ENCODE measurements around the gene NSDHL. TPM values are rescaled to one million over a fixed set of nuclear protein-coding genes. Genes with fewer than 3 reads are reported as not detected.

The NSDHL gene
- total and polyA plus RNA-seq, 8 donors = 15.0 to 42.5 (median 18.3) TPM

DNA sequence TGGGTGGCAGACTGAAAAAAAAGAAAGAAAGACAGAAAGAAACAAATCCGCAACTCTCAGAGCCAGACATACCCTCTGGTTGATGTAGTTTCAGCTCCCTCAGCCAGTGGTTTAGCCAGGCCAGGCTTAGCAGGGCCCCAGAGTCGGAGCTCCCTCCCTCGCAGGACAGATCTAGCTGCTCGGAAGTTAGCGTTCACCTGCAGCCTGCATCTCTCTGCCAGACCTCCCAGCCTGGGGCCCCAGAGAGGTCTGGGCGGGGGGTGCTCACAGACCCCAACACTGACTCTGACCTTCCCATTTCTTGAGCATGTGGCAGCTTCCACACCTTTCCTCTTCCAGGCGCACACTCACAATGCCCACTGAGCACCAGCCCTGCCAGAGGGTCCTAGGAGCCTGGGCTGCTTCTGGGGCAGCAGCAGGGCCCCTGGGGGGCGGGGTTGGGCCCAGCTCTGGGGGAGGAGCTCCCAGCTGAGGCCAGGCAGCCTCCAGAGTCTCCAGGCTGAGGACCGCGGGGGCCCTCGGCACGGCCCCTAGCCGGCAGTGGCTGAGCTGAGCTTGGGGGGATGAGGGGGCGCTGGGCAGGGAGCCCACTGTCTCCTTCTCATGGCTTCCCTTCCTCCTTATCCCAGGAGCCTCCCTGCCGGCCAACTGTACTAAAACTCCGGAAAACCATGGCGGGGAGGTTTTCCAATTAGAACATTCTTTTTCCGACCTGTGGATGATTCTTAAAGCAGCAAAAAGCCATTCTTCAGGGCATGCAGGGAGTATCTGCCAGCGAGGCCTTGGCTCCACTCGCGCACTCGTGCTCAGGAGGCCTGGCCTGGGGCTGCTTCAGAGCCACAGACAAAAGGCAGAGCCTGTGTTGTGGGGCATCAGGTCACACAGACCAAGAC is 62.4 kb downstream of the NSDHL start:
- DNase-seq (no peak), ATAC-seq (no peak)
- peaks cover 0 to 14% of the 10 kb centered on the region in 2 donors for H3K27me3 ChIP-seq
- TF ChIP-seq, protein P1, sequence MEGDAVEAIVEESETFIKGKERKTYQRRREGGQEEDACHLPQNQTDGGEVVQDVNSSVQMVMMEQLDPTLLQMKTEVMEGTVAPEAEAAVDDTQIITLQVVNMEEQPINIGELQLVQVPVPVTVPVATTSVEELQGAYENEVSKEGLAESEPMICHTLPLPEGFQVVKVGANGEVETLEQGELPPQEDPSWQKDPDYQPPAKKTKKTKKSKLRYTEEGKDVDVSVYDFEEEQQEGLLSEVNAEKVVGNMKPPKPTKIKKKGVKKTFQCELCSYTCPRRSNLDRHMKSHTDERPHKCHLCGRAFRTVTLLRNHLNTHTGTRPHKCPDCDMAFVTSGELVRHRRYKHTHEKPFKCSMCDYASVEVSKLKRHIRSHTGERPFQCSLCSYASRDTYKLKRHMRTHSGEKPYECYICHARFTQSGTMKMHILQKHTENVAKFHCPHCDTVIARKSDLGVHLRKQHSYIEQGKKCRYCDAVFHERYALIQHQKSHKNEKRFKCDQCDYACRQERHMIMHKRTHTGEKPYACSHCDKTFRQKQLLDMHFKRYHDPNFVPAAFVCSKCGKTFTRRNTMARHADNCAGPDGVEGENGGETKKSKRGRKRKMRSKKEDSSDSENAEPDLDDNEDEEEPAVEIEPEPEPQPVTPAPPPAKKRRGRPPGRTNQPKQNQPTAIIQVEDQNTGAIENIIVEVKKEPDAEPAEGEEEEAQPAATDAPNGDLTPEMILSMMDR (IDR thresholded peaks at IDR 0.05) = no peak
- H3K4me3 ChIP-seq = no peak overlapping the region
- no peaks in the 10 kb centered on the region for H3K4me1 ChIP-seq
- intact Hi-C loops (cut with DNase I) = no loop called here
- no peak overlapping the region for H3K27ac ChIP-seq
- no peaks in the 10 kb centered on the region for H3K9me3 ChIP-seq
- H3K36me3 ChIP-seq = no peaks in the 10 kb centered on the region

DNA sequence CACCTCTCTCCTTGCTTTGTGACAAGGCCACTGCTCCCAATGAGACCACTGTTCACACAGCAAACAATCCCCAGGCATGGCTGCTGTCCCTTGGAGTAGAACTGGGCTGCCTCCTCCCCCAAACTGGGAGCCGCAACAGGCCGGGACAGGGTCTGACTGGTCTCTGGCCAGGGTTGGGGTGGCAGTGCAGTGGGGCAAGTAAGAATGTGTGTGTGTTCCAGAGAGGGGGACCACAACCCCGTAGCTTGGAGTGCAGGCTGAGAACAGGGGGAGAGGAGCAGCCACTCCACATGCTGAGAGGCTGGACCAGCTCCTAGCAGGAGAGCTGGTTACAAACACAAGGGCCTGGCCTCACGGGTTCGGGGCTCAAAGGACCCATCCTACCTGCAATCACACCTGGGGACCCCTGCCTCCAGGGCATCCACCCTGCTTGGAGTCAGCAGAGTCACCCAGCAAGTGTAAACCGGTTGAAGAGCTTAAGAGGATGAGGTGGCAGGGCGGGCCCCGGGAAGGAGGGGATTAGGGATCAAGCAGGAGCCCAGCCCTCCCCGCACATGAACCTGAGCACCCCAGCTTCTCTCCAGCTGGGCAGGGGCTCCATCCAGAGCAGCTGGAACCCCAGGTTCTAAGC is 63.2 kb downstream of the NSDHL start:
- no peak for ATAC-seq
- TF ChIP-seq, protein P1 (IDR thresholded peaks at IDR 0.05) = no peak

DNA sequence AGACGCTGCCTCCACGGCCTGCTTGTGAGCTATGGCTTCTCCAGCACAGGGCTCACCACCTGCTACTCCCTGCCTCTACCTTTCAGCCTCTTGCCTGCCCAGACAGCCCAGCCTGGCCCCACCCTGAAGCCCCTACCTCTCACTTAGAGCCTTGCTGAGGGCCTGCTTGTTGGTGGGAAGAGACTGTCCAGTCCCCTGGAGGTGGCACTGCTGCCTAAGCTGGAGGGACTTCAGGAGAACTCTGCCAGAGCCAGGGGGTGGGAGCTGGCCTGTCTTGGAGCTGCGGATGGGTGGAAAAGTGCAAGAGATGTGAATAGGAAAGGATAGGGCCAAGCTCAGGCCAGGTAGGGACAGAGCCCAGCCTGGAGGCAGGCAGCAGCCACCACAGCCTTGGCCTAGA is 64.3 kb downstream of the NSDHL start:
- Histone ChIP-seq H3K36me3 (no peaks in the 10 kb centered on the region), H3K27ac (no peak overlapping the region), H3K4me1 (no peaks in the 10 kb centered on the region), H3K27me3 (peaks cover 0 to 26% of the 10 kb centered on the region in 2 donors), H3K9me3 (no peaks in the 10 kb centered on the region), H3K4me3 (no peak overlapping the region)
- intact Hi-C loops (cut with DNase I) = no loop called here
- DNase-seq = no peak
- TF ChIP-seq, protein P1 (IDR thresholded peaks at IDR 0.05) = no peak
- no peak for ATAC-seq

More for the DNA sequence above, 63.2 kb downstream of the NSDHL start:
- no peaks in the 10 kb centered on the region for H3K9me3 ChIP-seq
- no peak overlapping the region for H3K4me3 ChIP-seq
- H3K36me3 ChIP-seq = no peaks in the 10 kb centered on the region
- H3K27me3 ChIP-seq = peaks cover 0 to 22% of the 10 kb centered on the region in 2 donors
- H3K4me1 ChIP-seq = no peaks in the 10 kb centered on the region
- H3K27ac ChIP-seq = no peak overlapping the region
- no peak for DNase-seq
- intact Hi-C loops (cut with DNase I) = no loop called here

DNA sequence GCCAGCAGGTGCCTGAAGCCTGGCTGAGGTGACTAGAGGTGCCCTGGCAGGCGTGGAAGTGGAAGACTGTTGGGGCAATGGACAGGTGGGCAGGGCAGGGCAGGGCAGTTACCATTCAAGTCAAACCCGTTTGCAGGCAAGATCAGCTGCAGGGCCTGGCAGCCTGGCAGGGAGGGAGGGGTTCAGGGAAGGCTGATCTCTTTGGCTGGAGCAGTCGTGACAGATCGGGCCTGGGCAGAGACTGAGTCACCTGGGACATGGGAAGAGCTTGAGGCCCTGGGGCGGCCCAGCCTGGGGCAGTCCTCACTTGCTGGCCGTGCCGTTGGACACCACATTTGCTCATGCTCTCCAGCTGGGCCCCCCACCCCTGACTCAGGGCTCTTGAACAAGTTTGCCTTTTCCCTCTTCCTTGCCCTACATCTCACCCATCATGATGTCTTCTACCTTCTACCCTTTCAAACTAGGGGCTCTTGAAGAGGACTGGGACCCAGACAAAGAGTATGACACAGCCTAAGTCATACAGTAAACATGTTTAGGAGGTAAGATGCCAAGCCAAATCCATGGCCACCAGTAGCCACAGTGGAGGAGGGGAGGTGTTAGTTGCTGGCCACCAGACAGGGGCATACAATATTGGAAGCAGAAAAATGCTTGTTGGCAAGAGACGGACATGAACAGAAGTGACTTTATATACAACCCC is 65.0 kb downstream of the NSDHL start:
- H3K27ac ChIP-seq = no peak overlapping the region

More for the DNA sequence above, 65.0 kb downstream of the NSDHL start:
- Histone ChIP-seq H3K4me3 (no peak overlapping the region), H3K4me1 (no peaks in the 10 kb centered on the region), H3K36me3 (no peaks in the 10 kb centered on the region), H3K9me3 (no peaks in the 10 kb centered on the region), H3K27me3 (peaks cover 0 to 26% of the 10 kb centered on the region in 2 donors)
- intact Hi-C loops (cut with DNase I) = no loop called here
- TF ChIP-seq, protein P1 (IDR thresholded peaks at IDR 0.05) = no peak
- peak in 1 of 4 donors; percentile 44 for DNase-seq
- ATAC-seq = peak; percentile 42
